K562 (cell line): ENCODE data around the gene RCC2. TPM values are rescaled to one million over a fixed set of nuclear protein-coding genes. Genes with fewer than 3 reads are reported as not detected.

Experiments
- BRF1 ChIP-seq: IDR thresholded peaks from 3 replicates; pipeline ENCODE4 v1.6.1; 2011; ENCODE audit warnings: borderline replicate concordance, mild to moderate bottlenecking; ENCODE audit not compliant: insufficient read length; ENCODE audit errors: extremely low read depth
- LEF1 ChIP-seq: fragments of 450-650 bp; IDR thresholded peaks from 2 replicates; pipeline ENCODE4 v1.6.1; 2016; ENCODE audit warnings: mild to moderate bottlenecking
- MEIS2 ChIP-seq: fragments of 450-650 bp; IDR thresholded peaks from 2 replicates; pipeline ENCODE4 v1.6.1; 2014; ENCODE audit warnings: mild to moderate bottlenecking; ENCODE audit not compliant: partially characterized antibody
- MYNN ChIP-seq, 2 experiments: sonication (generic); formaldehyde crosslinking in 1 of 2; IDR thresholded peaks; 2 replicates each; pipeline versions ENCODE4 v1.5.0 to v1.6.1; 2016 to 2020; ENCODE audit warnings: antibody characterized with exemption in 1 of 2, missing genetic modification reagents in 1 of 2
- SAP30 ChIP-seq: fragments of 200-600 bp; sonication (generic); IDR thresholded peaks from 2 replicates; pipeline ENCODE4 v1.6.1; 2012; ENCODE audit warnings: borderline replicate concordance, low read depth, mild to moderate bottlenecking, moderate library complexity, low read length, control low read depth, inconsistent platforms; ENCODE audit not compliant: insufficient read depth, poor library complexity, severe bottlenecking
- ZFX ChIP-seq: sonication (generic); formaldehyde crosslinking; IDR thresholded peaks from 2 replicates; pipeline ENCODE4 v1.8.0; 2022; ENCODE audit warnings: mild to moderate bottlenecking, missing genetic modification reagents, moderate library complexity
- ZNF143 ChIP-seq: sonication (generic); formaldehyde crosslinking; IDR thresholded peaks from 2 replicates; pipeline ENCODE4 v1.9.0; 2022; ENCODE audit warnings: mild to moderate bottlenecking, missing genetic modification reagents
- ZNF766 ChIP-seq: fragments of 200-800 bp; sonication (Bioruptor generic); conservative IDR thresholded peaks from 2 replicates; pipeline ENCODE4 v1.6.1; 2016; ENCODE audit warnings: missing genetic modification characterization, missing compliant biosample characterization
- polyA plus RNA-seq, 8 experiments: library from polyadenylated mRNA; depleted of rRNA in 4 of 8; stranded (reverse) in 5 of 8; unstranded in 3 of 8; fragments of >200 nt; fragmentation: Nextera tagmentation in 2 of 8; fragmentation: Illumina TruSeq in 1 of 8; extraction: Ambion mirVana in 2 of 8; extraction: Trizol in 1 of 8; gene quantifications; 2 replicates each; pipeline versions ENCODE4 v1.2.1 to v1.2.3, GENCODE V29; 2011 to 2014; ENCODE audit warnings: inconsistent platforms in 1 of 8, missing spikeins in 1 of 8
- total RNA-seq, 7 experiments: library from RNA; depleted of rRNA in 6 of 7; stranded (reverse); fragments of >200 nt in 6 of 7; fragmentation: Illumina TruSeq in 2 of 7; extraction: Trizol in 2 of 7; gene quantifications; 2 replicates each; pipeline versions ENCODE4 v1.2.1 to v1.2.3, GENCODE V29; 2011 to 2021; ENCODE audit warnings: low replicate concordance in 1 of 7
- TF ChIP-seq, protein P1 (sequence below): sonication (generic); formaldehyde crosslinking; IDR thresholded peaks from 2 replicates; pipeline ENCODE4 v1.9.0; 2022; ENCODE audit warnings: mild to moderate bottlenecking, missing genetic modification reagents
- TF ChIP-seq, protein P2 (sequence below): fragments of 250-450 bp; sonication (Bioruptor Pico); IDR thresholded peaks from 2 replicates; pipeline ENCODE4 v1.8.0; 2022; ENCODE audit warnings: inconsistent platforms, mild to moderate bottlenecking, moderate library complexity, borderline replicate concordance
- TF ChIP-seq, protein P3 (sequence below): fragments of 450-650 bp; IDR thresholded peaks from 2 replicates; pipeline ENCODE4 v1.7.0; 2016; ENCODE audit warnings: borderline replicate concordance
- TF ChIP-seq, protein P4 (sequence below), 2 experiments: fragments of 450-650 bp; IDR thresholded peaks; 2 replicates each; pipeline ENCODE4 v1.6.1; 2016; ENCODE audit warnings: mild to moderate bottlenecking in 2 of 2, borderline replicate concordance in 1 of 2, low read depth in 1 of 2, moderate library complexity in 1 of 2

Gene RCC2
- total and polyA plus RNA-seq, 9 of the 15 experiments (the other 6 are each of a cell fraction or from before 2014, with no cell fraction given): 31.8 to 292 (median 116) TPM

DNA sequence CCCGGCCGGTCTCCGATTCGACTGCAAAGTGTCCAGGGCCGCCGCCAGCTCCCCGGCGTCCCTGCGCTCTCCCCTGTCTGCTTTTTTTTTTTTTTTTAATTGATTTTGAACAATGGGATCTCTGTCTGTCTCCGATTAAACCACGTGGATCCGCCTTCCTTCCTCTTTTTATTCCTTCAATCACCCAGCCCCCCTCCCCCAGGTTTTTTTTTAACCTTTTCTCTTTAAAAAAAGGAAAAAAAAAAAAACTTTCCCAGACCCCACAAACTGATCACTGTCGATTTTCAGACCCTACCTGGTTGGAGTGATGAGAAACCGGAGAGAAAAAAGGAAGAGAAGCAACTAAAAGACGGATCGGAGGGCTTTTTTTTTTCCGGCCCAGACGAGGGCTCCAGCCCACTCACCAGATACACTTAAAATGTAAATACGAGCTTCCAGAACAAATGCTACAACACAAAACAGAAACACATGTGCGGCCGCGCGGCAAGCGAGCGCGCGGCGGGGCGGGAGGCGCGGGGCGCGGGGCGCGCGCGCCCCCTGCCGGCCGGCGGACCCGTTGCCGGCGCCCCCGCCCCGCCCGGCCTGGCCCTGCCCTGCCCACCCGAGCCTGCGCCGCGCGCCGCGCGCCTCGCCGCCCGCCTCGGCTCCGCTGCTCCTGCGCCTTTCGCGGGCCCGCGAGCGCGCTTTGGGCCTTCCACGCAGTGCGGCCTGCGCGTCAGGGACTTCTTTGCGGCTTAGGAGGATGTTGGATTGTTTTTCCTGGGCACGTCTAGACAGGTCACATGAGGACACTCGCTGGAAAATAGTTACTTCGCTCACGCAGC, at the start of gene RCC2 (continued):
- TF ChIP-seq ZNF143 (no peak), SAP30 (peak; percentile 50), BRF1 (no peak), ZFX (CRISPR knock-in tag) (peak; percentile 87), MYNN (IDR thresholded peaks at IDR 0.05) (no peak), MYNN (CRISPR knock-in tag; IDR thresholded peaks at IDR 0.05) (no peak), ZNF766 (CRISPR knock-in tag) (no peak; the same call in 1 of the 2 replicates), MEIS2 (peak; percentile 41), LEF1 (no peak)
- TF ChIP-seq, protein P1, sequence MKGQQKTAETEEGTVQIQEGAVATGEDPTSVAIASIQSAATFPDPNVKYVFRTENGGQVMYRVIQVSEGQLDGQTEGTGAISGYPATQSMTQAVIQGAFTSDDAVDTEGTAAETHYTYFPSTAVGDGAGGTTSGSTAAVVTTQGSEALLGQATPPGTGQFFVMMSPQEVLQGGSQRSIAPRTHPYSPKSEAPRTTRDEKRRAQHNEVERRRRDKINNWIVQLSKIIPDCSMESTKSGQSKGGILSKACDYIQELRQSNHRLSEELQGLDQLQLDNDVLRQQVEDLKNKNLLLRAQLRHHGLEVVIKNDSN: peak; percentile 64
- TF ChIP-seq, protein P2, sequence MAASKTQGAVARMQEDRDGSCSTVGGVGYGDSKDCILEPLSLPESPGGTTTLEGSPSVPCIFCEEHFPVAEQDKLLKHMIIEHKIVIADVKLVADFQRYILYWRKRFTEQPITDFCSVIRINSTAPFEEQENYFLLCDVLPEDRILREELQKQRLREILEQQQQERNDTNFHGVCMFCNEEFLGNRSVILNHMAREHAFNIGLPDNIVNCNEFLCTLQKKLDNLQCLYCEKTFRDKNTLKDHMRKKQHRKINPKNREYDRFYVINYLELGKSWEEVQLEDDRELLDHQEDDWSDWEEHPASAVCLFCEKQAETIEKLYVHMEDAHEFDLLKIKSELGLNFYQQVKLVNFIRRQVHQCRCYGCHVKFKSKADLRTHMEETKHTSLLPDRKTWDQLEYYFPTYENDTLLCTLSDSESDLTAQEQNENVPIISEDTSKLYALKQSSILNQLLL (CRISPR knock-in tag): no peak
- TF ChIP-seq, protein P3, sequence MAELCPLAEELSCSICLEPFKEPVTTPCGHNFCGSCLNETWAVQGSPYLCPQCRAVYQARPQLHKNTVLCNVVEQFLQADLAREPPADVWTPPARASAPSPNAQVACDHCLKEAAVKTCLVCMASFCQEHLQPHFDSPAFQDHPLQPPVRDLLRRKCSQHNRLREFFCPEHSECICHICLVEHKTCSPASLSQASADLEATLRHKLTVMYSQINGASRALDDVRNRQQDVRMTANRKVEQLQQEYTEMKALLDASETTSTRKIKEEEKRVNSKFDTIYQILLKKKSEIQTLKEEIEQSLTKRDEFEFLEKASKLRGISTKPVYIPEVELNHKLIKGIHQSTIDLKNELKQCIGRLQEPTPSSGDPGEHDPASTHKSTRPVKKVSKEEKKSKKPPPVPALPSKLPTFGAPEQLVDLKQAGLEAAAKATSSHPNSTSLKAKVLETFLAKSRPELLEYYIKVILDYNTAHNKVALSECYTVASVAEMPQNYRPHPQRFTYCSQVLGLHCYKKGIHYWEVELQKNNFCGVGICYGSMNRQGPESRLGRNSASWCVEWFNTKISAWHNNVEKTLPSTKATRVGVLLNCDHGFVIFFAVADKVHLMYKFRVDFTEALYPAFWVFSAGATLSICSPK: no peak
- TF ChIP-seq, protein P4, sequence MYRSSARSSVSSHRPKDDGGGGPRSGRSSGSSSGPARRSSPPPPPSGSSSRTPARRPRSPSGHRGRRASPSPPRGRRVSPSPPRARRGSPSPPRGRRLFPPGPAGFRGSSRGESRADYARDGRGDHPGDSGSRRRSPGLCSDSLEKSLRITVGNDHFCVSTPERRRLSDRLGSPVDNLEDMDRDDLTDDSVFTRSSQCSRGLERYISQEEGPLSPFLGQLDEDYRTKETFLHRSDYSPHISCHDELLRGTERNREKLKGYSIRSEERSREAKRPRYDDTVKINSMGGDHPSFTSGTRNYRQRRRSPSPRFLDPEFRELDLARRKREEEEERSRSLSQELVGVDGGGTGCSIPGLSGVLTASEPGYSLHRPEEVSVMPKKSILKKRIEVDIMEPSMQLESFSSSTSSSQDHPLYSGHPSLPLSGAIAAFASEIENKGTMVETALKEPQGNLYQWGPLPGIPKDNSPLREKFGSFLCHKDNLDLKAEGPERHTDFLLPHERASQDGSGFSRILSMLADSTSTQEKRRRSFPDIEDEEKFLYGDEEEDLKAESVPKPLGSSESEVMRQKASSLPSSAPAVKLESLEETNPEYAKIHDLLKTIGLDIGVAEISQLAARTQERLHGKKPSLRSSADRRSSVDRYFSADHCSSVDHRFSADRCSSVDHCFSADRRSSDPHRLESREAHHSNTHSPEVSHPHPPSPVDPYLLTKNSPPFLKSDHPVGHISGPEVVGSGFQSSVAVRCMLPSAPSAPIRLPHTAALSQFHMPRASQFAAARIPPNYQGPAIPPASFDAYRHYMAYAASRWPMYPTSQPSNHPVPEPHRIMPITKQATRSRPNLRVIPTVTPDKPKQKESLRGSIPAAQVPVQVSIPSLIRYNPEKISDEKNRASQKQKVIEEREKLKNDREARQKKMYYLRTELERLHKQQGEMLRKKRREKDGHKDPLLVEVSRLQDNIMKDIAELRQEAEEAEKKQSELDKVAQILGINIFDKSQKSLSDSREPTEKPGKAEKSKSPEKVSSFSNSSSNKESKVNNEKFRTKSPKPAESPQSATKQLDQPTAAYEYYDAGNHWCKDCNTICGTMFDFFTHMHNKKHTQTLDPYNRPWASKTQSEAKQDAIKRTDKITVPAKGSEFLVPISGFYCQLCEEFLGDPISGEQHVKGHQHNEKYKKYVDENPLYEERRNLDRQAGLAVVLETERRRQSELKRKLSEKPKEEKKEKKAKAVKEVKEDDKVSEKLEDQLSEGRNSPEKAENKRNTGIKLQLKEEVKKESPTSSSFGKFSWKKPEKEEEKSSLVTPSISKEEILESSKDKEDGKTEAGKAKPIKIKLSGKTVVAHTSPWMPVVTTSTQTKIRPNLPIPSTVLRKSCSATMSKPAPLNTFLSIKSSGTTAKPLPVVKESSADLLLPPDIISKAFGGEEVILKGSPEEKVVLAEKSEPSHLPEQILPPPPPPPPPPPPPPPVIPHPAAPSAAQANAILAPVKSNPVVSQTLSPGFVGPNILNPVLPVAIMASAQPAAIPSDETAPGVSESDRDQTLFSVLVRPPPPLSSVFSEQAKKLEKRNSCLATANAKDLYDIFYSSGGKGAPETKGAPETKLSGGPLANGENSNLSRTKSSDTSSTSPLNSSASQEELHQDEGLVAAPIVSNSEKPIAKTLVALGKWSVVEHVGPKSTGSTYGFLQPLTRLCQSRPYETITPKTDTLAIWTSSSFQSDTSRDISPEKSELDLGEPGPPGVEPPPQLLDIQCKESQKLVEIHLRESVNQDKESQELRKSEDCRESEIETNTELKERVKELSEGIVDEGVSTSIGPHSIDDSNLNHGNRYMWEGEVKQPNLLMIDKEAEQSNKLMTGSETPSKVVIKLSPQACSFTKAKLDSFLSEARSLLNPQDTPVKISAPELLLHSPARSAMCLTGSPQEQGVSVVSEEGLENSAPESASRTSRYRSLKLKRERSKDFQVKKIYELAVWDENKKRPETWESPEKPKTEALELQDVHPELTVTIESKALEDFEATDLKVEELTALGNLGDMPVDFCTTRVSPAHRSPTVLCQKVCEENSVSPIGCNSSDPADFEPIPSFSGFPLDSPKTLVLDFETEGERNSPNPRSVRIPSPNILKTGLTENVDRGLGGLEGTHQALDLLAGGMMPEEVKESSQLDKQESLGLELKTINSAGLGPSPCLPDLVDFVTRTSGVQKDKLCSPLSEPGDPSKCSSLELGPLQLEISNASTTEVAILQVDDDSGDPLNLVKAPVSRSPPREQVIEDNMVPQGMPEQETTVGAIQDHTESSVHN (IDR thresholded peaks at IDR 0.05; ENCODE audit: borderline replicate concordance in 1 of 2, low read depth in 1 of 2): no peak
